Calu3 (cell line): ENCODE measurements around the gene ANO9. TPM values are rescaled to one million over a fixed set of nuclear protein-coding genes. Genes with fewer than 3 reads are reported as not detected.

Source experiments
- BruUV-seq: library from RNA; stranded (reverse); fragments of 400-500 nt; replicated peaks from 2 replicates; lab custom pipeline; 2021; lab: Mats Ljungman, UMichigan
- CTCF ChIA-PET: fragments of 300-600 bp; sonication (Branson Sonifier 250); formaldehyde crosslinking; loops from one replicate; lab custom pipeline; 2022; ENCODE audit warnings: antibody characterized with exemption; lab: Charles Lee
- DNase-seq: peaks from one replicate; pipeline ENCODE4 v3.0.0; 2022
- H3K27ac Mint-ChIP-seq: one replicate; pipeline ENCODE4 v1.8.0; 2022; ENCODE audit warnings: mixed read lengths; ENCODE audit not compliant: unreplicated experiment
- H3K27me3 Mint-ChIP-seq: one replicate; pipeline ENCODE4 v1.8.0; 2022; ENCODE audit warnings: mixed read lengths; ENCODE audit not compliant: unreplicated experiment
- H3K36me3 Mint-ChIP-seq: one replicate; pipeline ENCODE4 v1.8.0; 2022; ENCODE audit warnings: mild to moderate bottlenecking, moderate library complexity, mixed read lengths; ENCODE audit not compliant: insufficient read depth, unreplicated experiment
- H3K4me1 Mint-ChIP-seq: one replicate; pipeline ENCODE4 v1.8.0; 2022; ENCODE audit warnings: mild to moderate bottlenecking, low read depth, mixed read lengths; ENCODE audit not compliant: unreplicated experiment
- H3K4me3 Mint-ChIP-seq: one replicate; pipeline ENCODE4 v1.8.0; 2022; ENCODE audit warnings: mild to moderate bottlenecking, low read depth, moderate library complexity, mixed read lengths; ENCODE audit not compliant: unreplicated experiment
- H3K9me3 Mint-ChIP-seq: one replicate; pipeline ENCODE4 v1.8.0; 2022; ENCODE audit warnings: low read depth, mixed read lengths; ENCODE audit not compliant: unreplicated experiment
- intact Hi-C: fragments of 100-400 bp; cut with micrococcal nuclease; formaldehyde crosslinking; loops from one replicate; pipeline ENCODE4 v1.10.0; 2022; ENCODE audit not compliant: unreplicated experiment
- total RNA-seq: library from RNA; stranded (reverse); gene quantifications from 2 replicates; pipeline ENCODE4 v1.2.3, GENCODE V29; 2022
- TF ChIP-seq, protein P1 (sequence below): fragments of 200-600 bp; IDR thresholded peaks from one replicate; pipeline ENCODE4 v1.8.0; 2022; ENCODE audit warnings: antibody characterized with exemption; ENCODE audit not compliant: unreplicated experiment

The ANO9 gene
- total RNA-seq, 1 experiment from 2014 or later: 27.2 TPM

DNA sequence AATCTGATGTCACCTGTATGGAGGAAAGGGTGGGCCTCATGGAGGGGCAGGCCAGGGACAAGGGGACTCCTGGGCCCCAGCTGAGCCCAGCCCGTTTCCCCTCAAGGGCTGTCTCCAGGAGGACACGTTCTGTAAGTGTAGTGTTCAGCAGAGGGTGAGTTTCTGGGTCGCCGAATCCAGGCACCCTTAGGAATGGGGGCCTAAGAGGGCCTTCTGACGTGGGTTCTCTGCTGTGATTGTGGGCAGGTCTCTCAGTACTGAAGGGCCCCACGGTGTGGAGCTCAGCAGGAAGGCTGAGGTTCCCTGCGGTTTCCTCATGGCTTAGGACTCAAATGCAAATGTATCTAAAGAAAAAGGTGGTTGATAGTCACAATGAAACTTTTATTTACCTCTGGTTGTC is 14.7 kb upstream of the ANO9 start:
- Mint-ChIP-seq H3K27ac (no peak overlapping the region), H3K4me1 (peaks cover 4% of the 10 kb centered on the region), H3K4me3 (no peak overlapping the region), H3K27me3 (no peaks in the 10 kb centered on the region), H3K9me3 (no peaks in the 10 kb centered on the region), H3K36me3 (peaks cover 7% of the 10 kb centered on the region)
- TF ChIP-seq, protein P1, sequence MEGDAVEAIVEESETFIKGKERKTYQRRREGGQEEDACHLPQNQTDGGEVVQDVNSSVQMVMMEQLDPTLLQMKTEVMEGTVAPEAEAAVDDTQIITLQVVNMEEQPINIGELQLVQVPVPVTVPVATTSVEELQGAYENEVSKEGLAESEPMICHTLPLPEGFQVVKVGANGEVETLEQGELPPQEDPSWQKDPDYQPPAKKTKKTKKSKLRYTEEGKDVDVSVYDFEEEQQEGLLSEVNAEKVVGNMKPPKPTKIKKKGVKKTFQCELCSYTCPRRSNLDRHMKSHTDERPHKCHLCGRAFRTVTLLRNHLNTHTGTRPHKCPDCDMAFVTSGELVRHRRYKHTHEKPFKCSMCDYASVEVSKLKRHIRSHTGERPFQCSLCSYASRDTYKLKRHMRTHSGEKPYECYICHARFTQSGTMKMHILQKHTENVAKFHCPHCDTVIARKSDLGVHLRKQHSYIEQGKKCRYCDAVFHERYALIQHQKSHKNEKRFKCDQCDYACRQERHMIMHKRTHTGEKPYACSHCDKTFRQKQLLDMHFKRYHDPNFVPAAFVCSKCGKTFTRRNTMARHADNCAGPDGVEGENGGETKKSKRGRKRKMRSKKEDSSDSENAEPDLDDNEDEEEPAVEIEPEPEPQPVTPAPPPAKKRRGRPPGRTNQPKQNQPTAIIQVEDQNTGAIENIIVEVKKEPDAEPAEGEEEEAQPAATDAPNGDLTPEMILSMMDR: no peak
- CTCF ChIA-PET: interaction anchor here (0.6 to 0.7 kb wide), 2 partner anchors 8 to 539 kb away, joined by 3 to 5 read pairs; no protein-coding TSS in a partner anchor
- no TSS peak for BruUV-seq
- intact Hi-C loops: no loop called here
- DNase-seq: no peak

DNA sequence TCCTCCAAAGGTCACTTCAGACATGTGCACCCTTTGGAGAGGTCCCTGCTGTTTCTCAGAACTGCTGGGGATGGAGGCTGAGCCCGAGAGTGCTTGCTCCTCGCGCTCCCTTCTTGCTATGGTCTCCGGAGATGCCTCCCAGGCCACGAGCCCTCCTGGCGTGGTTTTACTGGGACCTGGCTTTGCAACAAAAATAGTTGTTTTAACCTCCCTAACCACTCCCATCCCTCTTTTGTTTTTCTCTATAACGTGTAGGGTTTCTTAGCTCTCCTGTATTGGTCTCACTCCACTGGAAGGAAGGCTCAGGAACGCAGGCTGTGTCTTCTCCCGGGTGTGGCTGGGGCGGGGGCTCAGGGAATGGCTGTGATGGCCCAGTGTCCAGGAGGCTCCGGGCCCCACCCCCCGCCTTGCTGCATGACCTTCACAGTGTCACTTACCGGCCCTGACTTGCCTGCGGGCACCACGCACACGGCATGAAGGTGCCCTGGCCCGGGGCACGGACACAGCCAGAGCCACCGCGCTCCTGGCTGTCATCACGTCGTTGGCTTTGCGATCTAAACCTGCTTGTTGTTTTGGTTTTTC is 13.8 kb upstream of the ANO9 start:
- no peak for DNase-seq
- no peak overlapping the region for H3K27ac Mint-ChIP-seq
- no peak overlapping the region for H3K4me3 Mint-ChIP-seq
- peaks cover 16% of the 10 kb centered on the region for H3K36me3 Mint-ChIP-seq
- intact Hi-C loops: no loop called here
- CTCF ChIA-PET: no interaction called here
- TF ChIP-seq, protein P1: no peak
- H3K9me3 Mint-ChIP-seq: no peaks in the 10 kb centered on the region
- H3K4me1 Mint-ChIP-seq: peaks cover 10% of the 10 kb centered on the region
- no peaks in the 10 kb centered on the region for H3K27me3 Mint-ChIP-seq
- BruUV-seq: no TSS peak

DNA sequence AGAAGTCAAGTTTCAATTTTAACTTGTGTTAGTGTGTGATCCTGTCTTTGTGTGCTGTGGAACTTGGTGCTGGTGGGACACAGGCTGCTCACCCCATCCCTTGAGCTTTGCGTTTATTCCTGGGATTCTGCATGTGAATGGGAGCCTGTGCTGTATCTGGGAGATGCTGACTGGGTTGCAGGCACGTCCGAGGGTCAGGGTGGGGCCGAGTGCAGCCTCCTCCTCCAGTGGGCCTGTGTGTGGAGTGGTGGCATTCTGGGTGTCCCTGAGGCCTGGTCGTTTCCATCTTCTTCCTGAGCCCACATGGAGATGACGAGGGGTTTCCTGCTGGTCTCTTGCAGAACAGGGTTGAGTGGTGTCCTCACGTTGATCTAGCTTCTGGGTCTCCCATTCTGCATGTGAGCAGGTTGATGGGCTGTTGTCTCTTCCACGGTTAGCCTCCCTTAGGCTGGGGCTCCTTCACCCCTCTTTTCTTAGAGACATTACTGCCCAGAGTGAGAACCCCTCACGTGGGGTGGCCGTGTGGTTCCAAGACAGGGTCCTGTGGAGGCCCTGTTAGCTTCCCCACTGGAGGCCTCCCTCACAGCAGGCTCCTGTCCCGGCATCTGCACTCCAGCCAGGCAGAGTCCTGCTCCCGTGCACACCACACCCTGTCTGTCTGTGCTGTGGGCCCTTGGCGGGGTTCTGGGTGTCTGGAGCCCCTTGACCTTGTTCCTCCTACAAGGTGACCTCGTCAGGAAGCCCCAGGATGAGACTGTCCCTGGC is 13.2 kb upstream of the ANO9 start:
- Mint-ChIP-seq H3K36me3 (peaks cover 20% of the 10 kb centered on the region), H3K27me3 (no peaks in the 10 kb centered on the region), H3K27ac (no peak overlapping the region), H3K4me1 (peaks cover 10% of the 10 kb centered on the region), H3K4me3 (no peak overlapping the region), H3K9me3 (no peaks in the 10 kb centered on the region)
- CTCF ChIA-PET: no interaction called here
- TF ChIP-seq, protein P1: no peak
- no peak for DNase-seq
- intact Hi-C loops: no loop called here
- no TSS peak for BruUV-seq

DNA sequence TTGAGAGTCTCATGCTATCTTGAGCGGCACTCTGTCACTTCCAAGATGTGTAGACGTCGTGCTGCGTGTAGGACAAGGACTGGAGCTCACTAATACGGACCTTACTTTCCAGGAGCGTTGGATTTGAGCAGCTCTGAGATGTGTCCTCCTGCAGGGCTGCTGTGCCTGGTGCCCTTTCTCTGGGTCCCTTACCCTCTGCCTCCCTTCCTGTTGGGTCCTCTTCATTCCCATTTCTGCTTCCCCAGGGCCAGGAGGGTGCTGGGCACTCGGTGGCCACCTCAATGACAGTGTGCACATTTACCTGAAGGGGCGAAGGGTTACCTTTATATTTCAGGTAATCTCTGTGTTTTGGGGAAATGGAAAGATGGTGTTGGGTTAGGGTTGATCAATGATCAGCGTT is 12.2 kb upstream of the ANO9 start:
- H3K27ac Mint-ChIP-seq: no peak overlapping the region
- H3K9me3 Mint-ChIP-seq: no peaks in the 10 kb centered on the region
- CTCF ChIA-PET: no interaction called here

More for the DNA sequence above, 12.2 kb upstream of the ANO9 start:
- intact Hi-C loops: no loop called here
- no peak overlapping the region for H3K4me3 Mint-ChIP-seq
- no peaks in the 10 kb centered on the region for H3K27me3 Mint-ChIP-seq
- peaks cover 10% of the 10 kb centered on the region for H3K4me1 Mint-ChIP-seq
- BruUV-seq: no TSS peak
- TF ChIP-seq, protein P1: no peak
- no peak for DNase-seq
- H3K36me3 Mint-ChIP-seq: peaks cover 30% of the 10 kb centered on the region
